Mononuclear cell (primary cell): ENCODE measurements around the gene RASA4. TPM values are rescaled to one million over a fixed set of nuclear protein-coding genes. Genes with fewer than 3 reads are reported as not detected.
"Not testable (repeated sequence)": the region's sequence is repeated elsewhere in the genome, so short reads cannot be mapped to it uniquely, and the experiment has no call there.

Source experiments
- H3K27me3 ChIP-seq: 2 replicates; pipeline ENCODE4 v1.6.0; 2011; ENCODE audit warnings: low read length, control low read depth; ENCODE audit not compliant: insufficient read depth
- H3K4me1 ChIP-seq: 2 replicates; pipeline ENCODE4 v1.5.1; 2011; ENCODE audit warnings: mild to moderate bottlenecking, low read length, control low read depth; ENCODE audit not compliant: insufficient read depth
- H3K4me3 ChIP-seq: 2 replicates; pipeline ENCODE4 v1.5.1; 2011; ENCODE audit warnings: mild to moderate bottlenecking, low read length, moderate library complexity
- H3K9me3 ChIP-seq: 2 replicates; pipeline ENCODE4 v1.5.1; 2011; ENCODE audit warnings: low read depth, mild to moderate bottlenecking, control low read depth, low read length
- total RNA-seq: library from RNA; depleted of rRNA; stranded (reverse); fragments of >200 nt; gene quantifications from one replicate; pipeline ENCODE4 v1.2.3, GENCODE V29; 2012

RASA4 gene
- total RNA-seq, 1 donor, result 52.6 TPM

DNA sequence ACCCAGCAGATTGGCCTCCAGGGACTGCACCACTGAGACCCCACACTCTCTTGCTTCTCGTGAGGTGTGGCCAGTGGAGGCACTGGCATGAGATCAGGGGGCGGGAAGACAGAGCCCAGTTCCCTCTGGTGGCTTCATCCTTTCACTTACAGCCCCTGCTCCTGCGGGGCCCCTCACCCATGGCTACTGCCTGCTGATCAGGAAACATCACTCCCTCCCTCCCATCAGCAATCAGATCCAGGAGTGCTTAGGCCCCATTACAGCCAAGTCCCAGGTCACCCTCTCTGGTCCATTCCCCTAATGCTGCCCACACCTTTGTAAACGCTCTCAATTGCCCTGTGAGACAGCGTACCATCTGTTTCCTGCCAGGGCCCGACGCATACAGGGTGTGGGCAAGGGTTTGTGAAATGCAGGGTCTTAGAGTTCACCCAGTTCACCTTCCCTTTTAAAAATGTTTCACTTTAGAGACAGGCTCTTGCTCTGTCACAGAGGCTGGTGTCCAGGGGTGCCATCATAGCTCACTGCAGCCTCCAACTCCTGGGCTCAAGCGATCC lies 81.4 kb downstream of the RASA4 start:
- H3K4me3 ChIP-seq, H3K27me3 ChIP-seq, H3K4me1 ChIP-seq, H3K9me3 ChIP-seq: not testable (repeated sequence)

DNA sequence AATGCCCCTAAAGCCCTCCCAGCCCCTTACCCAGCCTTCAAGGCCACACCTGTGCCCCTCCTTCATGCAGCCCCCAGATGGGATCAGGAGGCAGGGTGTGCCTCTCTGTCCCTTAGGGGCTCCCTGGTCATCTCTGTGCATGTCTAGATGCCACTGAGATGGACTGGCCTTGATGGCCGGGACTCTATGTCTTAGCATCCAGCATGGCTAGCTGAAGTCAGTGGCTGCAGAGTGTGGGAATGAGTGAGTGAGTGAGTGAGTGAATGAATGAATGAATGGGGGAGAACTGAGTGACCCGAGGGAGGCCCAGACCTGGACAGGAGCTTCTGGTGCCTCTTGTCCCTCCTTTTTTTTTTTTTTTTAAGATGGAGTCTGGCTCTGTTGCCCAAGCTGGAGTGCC lies 84.4 kb downstream of the RASA4 start:
- not testable (repeated sequence) for H3K9me3 ChIP-seq, H3K27me3 ChIP-seq, H3K4me1 ChIP-seq, H3K4me3 ChIP-seq

DNA sequence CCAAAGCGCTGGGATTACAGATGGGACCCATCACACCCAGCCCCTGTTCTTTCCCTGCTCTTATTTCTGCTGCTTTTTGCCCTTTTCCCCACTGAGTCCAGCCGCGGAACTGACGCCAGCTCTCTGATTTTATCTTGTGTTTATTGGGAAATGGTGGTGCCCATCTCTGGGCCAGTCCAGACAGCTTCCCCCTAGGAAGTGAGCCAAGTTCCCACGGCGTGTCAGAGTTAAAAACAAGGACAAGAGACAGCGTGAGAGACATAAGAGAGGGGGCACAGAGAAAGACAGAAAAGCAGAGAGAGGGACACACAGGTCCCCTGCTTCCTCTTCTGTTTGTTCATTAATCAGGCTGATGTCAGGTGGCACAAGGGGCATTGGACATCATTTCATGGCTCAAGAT lies 85.0 kb downstream of the RASA4 start:
- not testable (repeated sequence) for H3K4me3 ChIP-seq, H3K4me1 ChIP-seq, H3K9me3 ChIP-seq, H3K27me3 ChIP-seq

DNA sequence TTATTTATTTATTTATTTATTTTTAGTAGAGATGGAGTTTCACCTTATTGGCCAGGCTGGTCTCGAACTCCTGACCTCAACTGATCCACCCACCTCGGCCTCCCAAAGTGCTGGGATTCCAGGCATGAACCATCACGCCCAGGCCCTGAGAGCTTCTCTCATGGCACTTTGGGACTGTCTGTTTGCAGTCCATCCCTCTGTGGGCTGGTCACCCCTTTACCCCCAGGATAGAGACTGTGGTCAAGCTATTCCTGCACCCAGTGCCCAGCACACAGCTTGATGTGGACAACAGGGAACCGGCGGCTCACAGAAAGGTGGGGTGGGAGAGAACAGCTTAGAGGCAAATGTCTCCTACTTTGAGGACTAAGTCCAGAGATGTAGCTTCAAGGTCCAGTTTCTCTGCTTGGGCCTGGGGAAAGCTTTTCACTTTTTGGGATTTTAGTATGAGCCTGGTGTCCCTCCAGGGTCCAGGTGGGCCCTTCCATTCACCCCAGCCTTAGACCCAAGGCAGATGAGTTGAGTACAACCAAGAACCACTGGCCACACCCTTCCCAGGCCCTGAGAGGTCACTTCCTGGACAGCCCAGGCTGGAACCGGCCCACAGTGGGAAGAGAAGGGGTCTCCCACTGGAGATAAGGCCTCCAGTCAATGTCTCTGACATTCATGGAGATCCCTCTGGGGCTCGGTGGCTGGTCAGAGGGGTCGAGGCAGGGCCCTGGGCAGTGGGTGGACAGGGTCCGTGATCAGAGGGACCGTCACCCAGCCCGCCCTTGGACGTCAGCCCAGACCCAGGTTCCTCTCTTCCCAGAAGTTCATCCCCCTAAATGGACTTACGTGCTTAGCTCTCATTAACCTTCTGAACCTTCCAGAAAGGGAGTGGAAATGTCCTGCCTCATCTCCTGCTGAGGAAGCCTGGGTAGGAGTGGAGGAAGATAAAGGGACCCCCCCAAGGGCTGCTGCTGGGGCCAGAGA lies 88.4 kb downstream of the RASA4 start:
- H3K4me3 ChIP-seq, H3K4me1 ChIP-seq, H3K27me3 ChIP-seq, H3K9me3 ChIP-seq: not testable (repeated sequence)

DNA sequence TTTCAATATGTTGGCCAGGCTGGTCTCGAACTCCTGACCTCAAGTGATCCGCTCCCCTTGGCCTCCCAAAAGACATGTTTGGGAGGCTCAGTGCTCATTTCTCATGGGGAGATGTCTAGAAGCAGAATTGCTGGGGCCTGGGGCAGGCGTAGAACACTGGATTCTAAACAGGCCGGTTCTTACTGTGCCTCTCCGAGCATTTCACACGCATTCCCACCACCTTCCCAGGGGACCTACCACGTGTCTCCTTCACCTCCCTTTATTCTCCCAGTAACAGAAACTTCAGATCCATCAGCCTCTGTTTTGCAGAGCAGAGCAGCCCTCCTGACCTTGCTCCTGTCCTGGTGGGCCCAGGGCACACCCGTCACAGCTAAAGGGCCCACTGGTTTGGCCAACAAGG lies 89.4 kb downstream of the RASA4 start:
- not testable (repeated sequence) for H3K4me3 ChIP-seq, H3K4me1 ChIP-seq, H3K27me3 ChIP-seq, H3K9me3 ChIP-seq

DNA sequence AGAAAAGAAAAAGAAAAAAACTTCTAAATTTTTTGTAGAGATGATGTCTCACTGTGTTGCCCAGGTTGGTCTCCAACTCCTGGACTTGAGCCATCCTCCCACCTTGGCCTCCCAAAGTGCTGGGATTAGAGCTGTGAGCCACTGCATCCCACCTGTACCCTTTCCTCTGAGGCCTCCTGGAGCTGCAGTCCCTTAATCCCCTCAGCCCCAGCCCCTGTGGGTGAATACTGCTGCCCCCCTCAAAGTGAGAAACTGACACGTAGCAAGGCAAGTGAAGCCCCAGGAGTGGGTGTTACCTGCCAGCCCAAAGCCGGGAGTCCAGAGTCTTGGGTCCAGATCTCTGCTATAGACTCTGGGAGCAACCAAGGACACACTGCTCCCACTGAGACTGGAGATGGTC lies 91.8 kb downstream of the RASA4 start:
- not testable (repeated sequence) for H3K4me3 ChIP-seq, H3K27me3 ChIP-seq, H3K9me3 ChIP-seq, H3K4me1 ChIP-seq

Other genes with a start within 250 kb of the RASA4 start
- 30.7 TPM for gene PRKRIP1, start 220.4 kb downstream of the RASA4 start, total RNA-seq
- gene ORAI2, start 183.2 kb downstream of the RASA4 start, total RNA-seq, result 33.7 TPM
- 6.5 TPM for gene ALKBH4, start 151.9 kb downstream of the RASA4 start, total RNA-seq
- gene LRWD1, start 151.8 kb downstream of the RASA4 start, total RNA-seq, result 7.0 TPM
- gene POLR2J, start 137.8 kb downstream of the RASA4 start, total RNA-seq, result 31.6 TPM
- 9.3 TPM for gene RASA4B, start 99.0 kb downstream of the RASA4 start, total RNA-seq
- 15.0 TPM for gene UPK3BL2, start 73.1 kb downstream of the RASA4 start, total RNA-seq
- gene SPDYE2, start 65.5 kb downstream of the RASA4 start, total RNA-seq, result 0.21 TPM
- 115 TPM for gene POLR2J3, start 44.2 kb downstream of the RASA4 start, total RNA-seq
- 7.5 TPM for gene UPK3BL1, start 26.0 kb upstream of the RASA4 start, total RNA-seq
- 0.21 TPM for gene SPDYE2B, start 33.6 kb upstream of the RASA4 start, total RNA-seq
- 7.9 TPM for gene POLR2J2, start 54.9 kb upstream of the RASA4 start, total RNA-seq
- 4.1 TPM for gene FAM185A, start 132.2 kb upstream of the RASA4 start, total RNA-seq